ENCODE results near the gene CYB5B. TPM values are rescaled to one million over a fixed set of nuclear protein-coding genes. Genes with fewer than 3 reads are reported as not detected.
A peak's percentile ranks its signal among the peaks of the same experiment; 100 is the strongest.

CYB5B gene
- total and polyA plus RNA-seq, 4 donors: 38.7 to 86.3 (median 45.8) TPM

DNA sequence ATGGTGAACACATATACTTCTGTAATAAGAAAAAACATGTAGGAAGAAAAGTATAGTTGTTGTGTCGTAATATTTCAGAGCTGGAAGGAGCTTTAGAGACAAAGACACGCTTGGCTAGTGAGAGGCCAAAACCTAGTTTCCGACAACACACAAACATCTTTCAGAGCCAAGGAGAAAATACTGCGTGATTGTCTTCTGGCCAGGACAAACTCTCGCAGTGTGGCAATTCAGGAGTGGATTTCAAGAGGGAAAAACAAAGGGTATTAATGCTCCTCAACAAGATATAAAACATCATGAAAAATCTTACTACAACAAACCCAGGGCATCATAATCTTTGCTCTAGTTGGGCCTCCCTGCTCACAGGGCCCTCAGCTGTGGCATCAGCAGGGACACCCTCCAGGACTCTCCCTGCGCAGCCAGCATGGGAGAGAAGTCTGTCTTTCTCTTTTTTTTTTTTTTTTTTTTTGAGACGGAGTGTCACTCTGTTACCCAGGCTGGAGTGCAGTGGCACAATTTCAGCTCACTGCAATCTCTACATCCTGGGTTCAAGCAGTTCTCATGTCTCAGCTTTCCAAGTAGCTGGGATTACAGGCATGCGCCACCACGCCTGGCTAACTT lies 66.4 kb downstream of the CYB5B start:
- TF ChIP-seq RXRA (IDR thresholded peaks at IDR 0.05) (no peak), YY1 (IDR thresholded peaks at IDR 0.05) (no peak), HNF4G (IDR thresholded peaks at IDR 0.05) (no peak), CTCF (IDR thresholded peaks at IDR 0.05; ENCODE audit: low read depth, low read length, missing input control) (no peak), NR2F2 (IDR thresholded peaks at IDR 0.05) (no peak)
- TF ChIP-seq, protein P1, sequence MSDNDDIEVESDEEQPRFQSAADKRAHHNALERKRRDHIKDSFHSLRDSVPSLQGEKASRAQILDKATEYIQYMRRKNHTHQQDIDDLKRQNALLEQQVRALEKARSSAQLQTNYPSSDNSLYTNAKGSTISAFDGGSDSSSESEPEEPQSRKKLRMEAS (IDR thresholded peaks at IDR 0.05): no peak
- no peak overlapping the region for H3K4me3 ChIP-seq (ENCODE audit: low read depth in 1 of 3, low read length in 3 of 3)
- 96% methylated on average over 9 of the region's 9 CpGs for WGBS
- no peaks in the 10 kb centered on the region for H3K9me3 ChIP-seq (ENCODE audit: control insufficient read depth in 4 of 4, low read length in 3 of 4)
- no peaks in the 10 kb centered on the region for H3K36me3 ChIP-seq (ENCODE audit: control insufficient read depth in 4 of 4, insufficient read depth in 3 of 4, low read depth in 1 of 4, low read length in 3 of 4)
- no peak overlapping the region for H3K27ac ChIP-seq (ENCODE audit: low read depth in 1 of 2, low read length in 2 of 2)
- H3K9ac ChIP-seq (ENCODE audit: low read depth in 1 of 2, low read length in 2 of 2): no peak overlapping the region
- DNase-seq (ENCODE audit: low spot score): no peak
- H3K27me3 ChIP-seq (ENCODE audit: control insufficient read depth in 4 of 4, insufficient read depth in 4 of 4, low read length in 3 of 4): no peaks in the 10 kb centered on the region
- H3K4me1 ChIP-seq (ENCODE audit: control insufficient read depth in 4 of 4, insufficient read depth in 4 of 4, low read length in 3 of 4): no peaks in the 10 kb centered on the region

DNA sequence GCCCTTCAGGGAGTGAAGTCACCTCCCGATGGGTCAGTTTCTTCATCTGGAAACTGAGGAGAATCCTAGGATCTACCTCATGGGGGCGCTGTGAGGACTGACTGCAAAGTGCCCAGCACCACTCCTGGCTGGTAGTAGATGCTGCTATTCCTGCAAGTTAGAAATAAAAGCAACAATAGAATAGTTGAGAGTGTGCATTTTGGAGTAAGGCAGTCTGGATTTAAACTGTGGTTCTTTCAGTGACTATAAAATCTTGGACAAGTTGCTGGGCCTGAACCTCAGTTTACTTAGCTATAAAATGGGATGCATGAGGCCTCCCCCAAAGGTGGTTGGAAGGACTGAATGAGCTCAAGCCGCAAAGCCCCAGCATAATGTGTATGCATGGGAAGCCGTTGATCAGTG lies 70.6 kb downstream of the CYB5B start:
- Histone ChIP-seq H3K27me3 (ENCODE audit: control insufficient read depth in 4 of 4, insufficient read depth in 4 of 4, low read length in 3 of 4) (no peaks in the 10 kb centered on the region), H3K36me3 (ENCODE audit: control insufficient read depth in 4 of 4, insufficient read depth in 3 of 4, low read depth in 1 of 4, low read length in 3 of 4) (no peaks in the 10 kb centered on the region), H3K9me3 (ENCODE audit: control insufficient read depth in 4 of 4, low read length in 3 of 4) (no peaks in the 10 kb centered on the region), H3K4me1 (ENCODE audit: control insufficient read depth in 4 of 4, insufficient read depth in 4 of 4, low read length in 3 of 4) (no peaks in the 10 kb centered on the region), H3K9ac (ENCODE audit: low read depth in 1 of 2, low read length in 2 of 2) (no peak overlapping the region), H3K4me3 (ENCODE audit: low read depth in 1 of 3, low read length in 3 of 3) (no peak overlapping the region), H3K27ac (ENCODE audit: low read depth in 1 of 2, low read length in 2 of 2) (no peak overlapping the region)
- no peak for DNase-seq (ENCODE audit: low spot score)
- 81% methylated on average over 4 of the region's 4 CpGs for WGBS
- no peak for TF ChIP-seq SP1 (IDR thresholded peaks at IDR 0.05)
- no peak for TF ChIP-seq HNF4A (conservative IDR thresholded peaks at IDR 0.05)
- no peak for TF ChIP-seq RXRA (IDR thresholded peaks at IDR 0.05)
- no peak for TF ChIP-seq FOXA2 (IDR thresholded peaks at IDR 0.05)
- TF ChIP-seq RAD21 (IDR thresholded peaks at IDR 0.05): peak in 1 of 2 donors; percentile 46
- TF ChIP-seq JUND (IDR thresholded peaks at IDR 0.05): no peak

- DNase-seq (ENCODE audit: low spot score): no peak
- Histone ChIP-seq H3K36me3 (ENCODE audit: control insufficient read depth in 4 of 4, insufficient read depth in 3 of 4, low read depth in 1 of 4, low read length in 3 of 4) (no peaks in the 10 kb centered on the region), H3K4me1 (ENCODE audit: control insufficient read depth in 4 of 4, insufficient read depth in 4 of 4, low read length in 3 of 4) (no peaks in the 10 kb centered on the region), H3K9ac (ENCODE audit: low read depth in 1 of 2, low read length in 2 of 2) (no peak overlapping the region), H3K27me3 (ENCODE audit: control insufficient read depth in 4 of 4, insufficient read depth in 4 of 4, low read length in 3 of 4) (no peaks in the 10 kb centered on the region), H3K4me3 (ENCODE audit: low read depth in 1 of 3, low read length in 3 of 3) (no peak overlapping the region), H3K27ac (ENCODE audit: low read depth in 1 of 2, low read length in 2 of 2) (no peak overlapping the region), H3K9me3 (ENCODE audit: control insufficient read depth in 4 of 4, low read length in 3 of 4) (no peaks in the 10 kb centered on the region)
- TF ChIP-seq, protein P2, sequence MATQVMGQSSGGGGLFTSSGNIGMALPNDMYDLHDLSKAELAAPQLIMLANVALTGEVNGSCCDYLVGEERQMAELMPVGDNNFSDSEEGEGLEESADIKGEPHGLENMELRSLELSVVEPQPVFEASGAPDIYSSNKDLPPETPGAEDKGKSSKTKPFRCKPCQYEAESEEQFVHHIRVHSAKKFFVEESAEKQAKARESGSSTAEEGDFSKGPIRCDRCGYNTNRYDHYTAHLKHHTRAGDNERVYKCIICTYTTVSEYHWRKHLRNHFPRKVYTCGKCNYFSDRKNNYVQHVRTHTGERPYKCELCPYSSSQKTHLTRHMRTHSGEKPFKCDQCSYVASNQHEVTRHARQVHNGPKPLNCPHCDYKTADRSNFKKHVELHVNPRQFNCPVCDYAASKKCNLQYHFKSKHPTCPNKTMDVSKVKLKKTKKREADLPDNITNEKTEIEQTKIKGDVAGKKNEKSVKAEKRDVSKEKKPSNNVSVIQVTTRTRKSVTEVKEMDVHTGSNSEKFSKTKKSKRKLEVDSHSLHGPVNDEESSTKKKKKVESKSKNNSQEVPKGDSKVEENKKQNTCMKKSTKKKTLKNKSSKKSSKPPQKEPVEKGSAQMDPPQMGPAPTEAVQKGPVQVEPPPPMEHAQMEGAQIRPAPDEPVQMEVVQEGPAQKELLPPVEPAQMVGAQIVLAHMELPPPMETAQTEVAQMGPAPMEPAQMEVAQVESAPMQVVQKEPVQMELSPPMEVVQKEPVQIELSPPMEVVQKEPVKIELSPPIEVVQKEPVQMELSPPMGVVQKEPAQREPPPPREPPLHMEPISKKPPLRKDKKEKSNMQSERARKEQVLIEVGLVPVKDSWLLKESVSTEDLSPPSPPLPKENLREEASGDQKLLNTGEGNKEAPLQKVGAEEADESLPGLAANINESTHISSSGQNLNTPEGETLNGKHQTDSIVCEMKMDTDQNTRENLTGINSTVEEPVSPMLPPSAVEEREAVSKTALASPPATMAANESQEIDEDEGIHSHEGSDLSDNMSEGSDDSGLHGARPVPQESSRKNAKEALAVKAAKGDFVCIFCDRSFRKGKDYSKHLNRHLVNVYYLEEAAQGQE (IDR thresholded peaks at IDR 0.05): no peak
- no peak for TF ChIP-seq SP1 (IDR thresholded peaks at IDR 0.05)
- 83% methylated on average over 9 of the region's 9 CpGs for WGBS
Measured at GRCh38 chr16:69495821-69496220, 71.4 kb downstream of the CYB5B start.

All from liver (tissue), 9 donors.